Fibroblast of skin of left quadriceps (primary cell): ENCODE data around the gene SPINT2.
"Not testable (repeated sequence)": the region's sequence is repeated elsewhere in the genome, so short reads cannot be mapped to it uniquely, and the experiment has no call there.

ENCODE experiments used
- DNase-seq, 2 experiments: peaks; one replicate each; pipeline ENCODE4 v3.0.0-alpha.2; 2013; ENCODE audit warnings: low read depth in 2 of 2

The SPINT2 gene

GRCh38 chr19:38264486-38265212 is at the start of gene SPINT2:
Gene SPINT2, plus strand, starts transcription at chr19:38264573. Its CDS starts 320 bp downstream, at chr19:38264893.
- DNase-seq = no peak

DNA sequence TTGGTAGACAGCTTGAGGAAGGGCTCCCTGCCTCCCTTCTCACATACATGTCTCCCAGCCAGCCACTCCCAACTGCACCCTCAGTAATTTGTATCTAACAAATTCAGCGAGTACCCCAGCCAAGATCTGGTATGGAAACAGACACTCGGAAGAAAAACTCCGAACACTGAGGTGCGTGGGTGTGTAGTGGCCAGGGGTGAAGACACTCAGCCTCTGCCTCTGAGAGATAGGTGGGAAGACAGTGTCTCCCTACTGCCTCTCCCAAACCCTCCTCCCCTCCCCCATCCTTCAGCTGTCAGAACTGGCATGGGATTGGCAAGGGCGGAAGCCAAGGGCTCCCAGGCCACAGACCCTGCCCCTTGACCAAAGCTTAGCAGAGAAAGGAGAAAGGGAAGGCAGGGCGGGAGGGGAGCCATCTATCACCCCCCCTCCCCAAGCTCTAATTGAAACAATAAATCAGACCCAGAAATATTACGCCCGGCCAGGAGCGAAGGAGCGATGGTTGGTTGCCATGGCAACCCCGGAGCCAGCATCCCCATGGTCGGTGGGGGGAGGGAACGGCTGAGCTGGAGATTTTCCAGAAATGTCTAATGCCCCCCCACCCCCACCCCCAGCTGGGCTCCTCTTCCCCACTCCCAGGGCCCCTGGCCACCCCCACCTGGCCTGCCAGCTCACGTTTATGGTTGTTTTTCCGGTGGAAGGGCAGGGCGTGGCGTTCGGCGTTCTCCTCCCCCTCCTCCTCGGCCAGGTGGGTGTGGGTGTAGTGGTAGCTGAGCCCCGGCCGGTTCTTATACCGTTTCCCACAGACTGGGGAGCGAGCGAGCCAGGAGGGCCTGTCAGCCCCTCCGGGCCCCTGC is 47.4 kb upstream of the SPINT2 start:
- DNase-seq = no peak

- no peak for DNase-seq
Observed at GRCh38 chr19:38218204-38218603, 46.2 kb upstream of the SPINT2 start.

DNA sequence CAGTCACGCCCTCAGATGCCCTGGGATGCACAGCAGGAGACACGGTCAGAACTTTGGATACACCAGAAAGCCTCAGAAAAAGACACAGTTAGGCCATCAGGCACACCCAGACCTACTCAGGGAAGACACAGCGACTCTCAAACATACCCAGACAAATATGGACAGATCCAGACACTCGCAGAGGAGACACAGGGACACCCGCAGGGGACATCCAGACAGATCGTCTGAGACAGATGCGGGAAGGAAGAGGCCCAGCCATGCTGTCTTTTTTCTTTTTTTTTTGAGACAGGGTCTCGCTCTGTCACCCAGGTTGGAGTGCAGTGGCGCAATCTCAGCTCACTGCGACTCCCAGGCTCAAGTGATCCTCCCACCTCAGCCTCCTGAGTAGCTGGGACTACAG is 45.2 kb upstream of the SPINT2 start:
- no peak for DNase-seq

DNA sequence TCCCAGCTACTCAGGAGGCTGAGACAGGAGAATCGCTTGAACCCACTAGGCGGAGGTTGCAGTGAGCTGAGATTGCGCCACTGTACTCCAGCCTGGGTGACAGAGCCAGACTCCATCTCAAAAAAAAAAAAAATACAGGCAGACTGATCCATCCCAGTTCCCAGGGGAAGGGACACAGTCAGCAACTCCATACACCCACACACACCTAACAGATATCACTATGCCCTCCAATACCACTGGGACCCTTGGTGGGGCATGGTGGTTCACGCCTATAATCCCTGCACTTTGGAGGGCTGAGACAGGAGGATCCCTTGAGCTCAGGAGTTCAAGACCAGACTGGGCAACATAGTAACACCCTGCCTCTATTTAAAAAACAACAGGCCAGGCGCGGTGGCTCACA is 43.0 kb upstream of the SPINT2 start:
- DNase-seq = no peak

- DNase-seq = no peak
Observed at GRCh38 chr19:38221919-38222830, 42.2 kb upstream of the SPINT2 start.

DNA sequence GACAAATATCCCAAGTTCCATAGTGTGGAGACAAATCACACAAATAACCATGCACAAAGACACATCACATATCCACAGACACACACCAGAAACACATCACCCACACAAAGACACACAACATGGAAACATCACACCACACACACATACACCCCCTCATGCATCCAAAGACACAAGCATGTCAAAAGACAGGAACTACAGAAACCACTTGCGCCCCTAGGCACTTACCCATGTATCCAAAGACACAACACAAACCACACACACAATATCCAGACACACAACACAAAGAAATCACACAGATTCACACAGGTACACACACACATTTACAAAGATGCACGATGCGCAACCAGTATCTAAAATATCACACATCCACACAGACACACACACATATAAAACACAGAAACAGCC is 41.3 kb upstream of the SPINT2 start:
- DNase-seq = no peak

DNA sequence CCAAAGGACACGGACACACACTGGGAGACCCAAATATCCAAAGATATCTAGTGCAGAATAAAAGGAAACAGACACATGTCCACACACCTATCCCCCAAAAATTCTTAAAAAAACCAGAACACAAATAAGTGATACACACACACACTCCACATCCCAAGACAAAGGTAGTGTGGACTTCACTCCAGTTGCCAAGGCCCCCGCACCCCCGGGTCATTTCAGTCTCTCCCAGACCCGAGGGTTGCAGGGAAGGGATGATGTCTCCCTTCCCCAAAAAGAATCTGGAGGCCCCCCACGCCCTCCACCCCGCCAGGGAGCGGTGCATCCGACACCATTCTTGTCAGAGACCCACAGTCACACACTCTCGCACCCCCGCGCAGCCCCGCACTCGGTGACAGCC is 40.8 kb upstream of the SPINT2 start:
- no peak for DNase-seq

GRCh38 chr19:38224014-38224862 is 40.1 kb upstream of the SPINT2 start, which contains the start of gene DPF1:
Gene DPF1, minus strand, starts transcription at chr19:38224222. Its CDS starts 80 bp downstream, at chr19:38224142.
- no peak for DNase-seq

DNA sequence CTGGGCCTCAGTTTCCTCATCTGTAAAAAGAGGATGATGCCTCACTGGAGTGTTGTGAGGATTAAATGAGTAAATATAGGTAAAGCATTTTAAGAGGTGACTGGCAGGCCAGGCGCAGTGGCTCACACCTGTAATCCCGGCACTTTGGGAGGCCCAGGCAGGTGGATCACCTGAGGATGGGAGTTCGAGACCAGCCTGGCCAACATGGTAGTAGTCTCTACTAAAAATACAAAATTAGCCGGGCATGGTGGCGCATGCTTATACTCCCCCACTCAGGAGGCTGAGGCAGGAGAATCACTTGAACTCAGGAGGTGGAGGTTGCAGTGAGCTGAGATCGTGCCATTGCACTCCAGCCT is 39.5 kb upstream of the SPINT2 start:
- not testable (repeated sequence) for DNase-seq

GRCh38 chr19:38227287-38228004 is 36.9 kb upstream of the SPINT2 start:
- no peak for DNase-seq

DNA sequence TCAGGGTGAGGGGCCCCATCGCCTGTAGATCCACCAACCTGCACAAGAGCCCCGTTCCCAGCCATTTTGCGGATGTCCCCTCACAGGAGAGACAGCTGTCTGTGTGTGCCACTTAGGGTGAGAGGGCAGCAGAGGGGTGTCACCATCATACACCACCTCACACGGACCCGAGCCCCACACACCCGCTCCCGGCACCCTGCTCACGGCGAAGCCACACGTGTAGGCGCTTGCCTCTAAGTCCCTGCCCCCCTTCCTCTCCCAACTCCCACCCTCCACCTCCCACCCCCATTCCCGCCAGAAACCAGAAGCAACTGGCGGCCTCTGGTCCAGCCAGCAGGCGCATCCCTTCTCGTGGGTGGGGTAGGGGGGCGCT is 36.4 kb upstream of the SPINT2 start:
- DNase-seq = no peak

- DNase-seq = no peak
Observed at GRCh38 chr19:38228491-38229439, 35.6 kb upstream of the SPINT2 start.

DNA sequence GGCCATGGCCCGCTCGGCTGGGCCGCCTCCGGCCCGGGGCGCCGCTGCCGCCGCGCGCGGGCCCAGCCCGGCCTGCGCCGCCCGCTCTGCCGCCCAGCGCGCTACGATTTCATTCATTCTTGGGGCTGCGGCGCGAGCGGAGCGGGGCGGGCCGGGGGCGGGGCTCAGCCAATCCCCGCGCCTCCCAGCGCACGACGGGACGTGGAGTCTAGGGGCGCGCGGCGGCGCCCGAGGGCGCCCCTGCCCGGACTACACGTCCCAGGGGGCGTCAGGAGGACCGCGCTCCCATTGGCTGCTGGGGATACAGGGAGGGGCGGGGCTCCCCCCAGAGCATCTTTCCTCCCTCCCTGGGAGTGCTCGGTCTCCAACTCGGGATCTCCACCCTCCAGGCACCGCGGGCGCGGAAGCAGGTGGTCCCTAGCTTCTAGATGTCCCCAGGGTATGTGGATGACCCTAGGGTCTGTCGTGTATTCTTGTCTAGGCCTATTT is 34.7 kb upstream of the SPINT2 start:
- DNase-seq = peak; percentile 78 to 80

- DNase-seq = not testable (repeated sequence)
Observed at GRCh38 chr19:38230506-38231133, 33.8 kb upstream of the SPINT2 start.

DNA sequence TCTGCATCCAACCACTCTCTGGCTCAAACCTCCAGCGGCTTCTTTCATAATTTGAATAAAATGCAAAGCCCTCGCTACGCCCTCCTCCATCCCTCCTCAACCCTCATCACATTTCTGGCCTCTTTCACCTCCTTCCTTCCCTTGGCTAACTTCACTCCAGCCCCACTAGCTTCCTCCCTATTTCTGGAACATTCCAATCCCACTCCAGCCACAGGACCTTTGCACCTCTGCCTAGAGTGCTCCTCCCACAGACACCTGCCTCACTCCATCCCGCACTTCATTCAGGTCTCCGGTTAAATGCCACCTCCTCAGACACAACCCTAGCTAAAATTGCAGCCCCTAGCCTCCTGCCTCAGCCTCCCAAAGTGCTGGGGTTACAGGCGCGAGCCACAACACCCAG is 32.5 kb upstream of the SPINT2 start:
- no peak for DNase-seq

- DNase-seq = no peak
Observed at GRCh38 chr19:38233740-38234251, 30.6 kb upstream of the SPINT2 start.

GRCh38 chr19:38234615-38235014 is 29.8 kb upstream of the SPINT2 start:
- DNase-seq = no peak
